ENCODE results near the gene TCF4.
A peak's percentile ranks its signal among the peaks of the same experiment; 100 is the strongest.

Gene TCF4

DNA sequence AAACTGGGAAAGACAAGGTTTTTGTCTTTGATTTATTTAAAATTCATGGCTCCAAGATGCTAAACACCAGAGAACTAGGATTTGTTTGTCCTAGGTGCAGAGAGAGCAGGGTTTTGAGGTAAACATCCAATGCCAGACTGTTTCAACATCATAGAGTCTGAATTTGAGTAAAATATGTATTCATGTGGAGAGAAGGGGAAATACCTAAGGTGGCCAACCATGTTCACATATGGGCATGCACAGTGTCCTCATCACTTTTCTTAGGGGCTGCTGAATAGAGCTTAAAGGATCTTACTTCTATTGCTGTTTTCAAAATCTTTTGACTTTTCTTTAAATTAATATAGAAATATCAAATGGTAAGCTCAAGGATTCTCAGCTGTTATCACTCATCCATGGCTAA is 341.7 kb downstream of the TCF4 start:
- no peak for DNase-seq

DNA sequence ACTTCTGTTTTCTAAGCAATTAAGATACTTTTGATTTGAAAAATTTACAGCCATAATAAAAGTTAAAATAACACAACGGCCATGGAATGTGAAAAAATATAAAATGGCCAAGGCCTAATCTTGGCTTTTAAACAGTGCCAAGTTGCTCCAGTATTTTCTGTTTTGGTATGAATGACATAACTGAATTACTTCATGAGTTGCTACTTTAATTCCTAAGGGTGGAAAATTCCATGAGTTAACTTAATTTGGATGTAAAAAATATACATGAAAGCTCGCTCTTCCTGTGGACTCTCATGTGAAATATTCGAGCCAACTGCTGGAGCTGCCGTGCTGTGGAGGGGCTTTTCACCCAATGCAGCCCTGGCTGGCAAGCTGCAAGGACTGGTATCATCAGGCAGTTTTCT is 342.8 kb downstream of the TCF4 start:
- no peak for DNase-seq

DNA sequence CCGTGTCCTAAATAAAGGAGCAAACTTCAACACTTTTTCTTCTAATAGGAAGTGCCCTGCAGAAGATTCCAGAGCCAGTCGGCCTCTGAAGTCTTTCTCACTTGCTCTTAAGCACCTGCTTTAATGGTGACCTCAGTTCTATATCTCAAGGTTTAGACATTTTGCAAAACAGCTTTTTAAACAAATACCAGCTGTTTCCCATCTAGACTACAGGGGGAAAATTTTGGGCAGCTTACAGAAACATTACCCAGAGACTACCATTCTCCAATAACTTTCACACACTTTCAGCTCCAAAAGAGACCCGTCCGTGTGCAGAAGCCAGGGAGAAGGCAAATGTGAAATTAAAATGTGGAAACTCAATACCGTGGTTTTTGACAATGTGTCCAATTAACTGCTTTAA is 343.4 kb downstream of the TCF4 start:
- no peak for DNase-seq

DNA sequence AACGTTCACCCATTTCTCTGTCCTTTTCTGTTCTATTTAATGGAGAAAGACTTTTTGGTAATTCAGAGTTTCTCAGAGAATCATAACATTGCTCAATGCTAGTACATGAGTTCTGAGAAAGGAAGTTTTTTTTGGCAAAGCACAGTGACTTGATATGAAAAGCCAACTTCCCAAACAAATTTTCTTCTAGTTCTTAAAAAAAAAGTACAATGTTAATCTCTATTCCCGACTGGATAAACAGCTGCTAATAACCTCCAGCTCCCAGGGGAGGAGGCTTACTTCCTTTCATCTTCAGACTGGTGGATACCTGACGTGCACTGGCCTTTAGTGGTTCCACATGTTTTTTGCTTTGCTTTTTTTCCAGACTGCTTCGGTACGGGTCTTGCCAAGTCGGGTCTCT is 344.1 kb downstream of the TCF4 start:
- DNase-seq = no peak

DNA sequence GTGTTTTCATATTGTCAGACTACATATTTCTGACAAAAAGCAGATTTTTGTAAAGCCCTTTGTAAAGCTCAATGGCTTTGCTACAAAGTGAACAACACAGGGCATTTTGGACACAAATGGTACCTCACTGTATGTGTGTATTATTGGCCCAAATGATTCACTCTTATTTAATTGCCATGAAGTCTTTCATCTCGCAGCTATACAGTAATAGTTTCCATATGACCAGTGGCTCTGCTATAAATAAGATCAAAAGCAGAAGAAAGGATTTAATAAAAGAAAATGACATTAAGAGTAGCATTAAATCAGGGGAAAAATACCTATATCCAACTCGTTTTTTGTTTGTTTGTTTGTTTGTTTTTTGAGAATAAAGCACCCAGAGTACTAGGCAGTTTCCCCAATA is 344.7 kb downstream of the TCF4 start:
- DNase-seq = no peak

DNA sequence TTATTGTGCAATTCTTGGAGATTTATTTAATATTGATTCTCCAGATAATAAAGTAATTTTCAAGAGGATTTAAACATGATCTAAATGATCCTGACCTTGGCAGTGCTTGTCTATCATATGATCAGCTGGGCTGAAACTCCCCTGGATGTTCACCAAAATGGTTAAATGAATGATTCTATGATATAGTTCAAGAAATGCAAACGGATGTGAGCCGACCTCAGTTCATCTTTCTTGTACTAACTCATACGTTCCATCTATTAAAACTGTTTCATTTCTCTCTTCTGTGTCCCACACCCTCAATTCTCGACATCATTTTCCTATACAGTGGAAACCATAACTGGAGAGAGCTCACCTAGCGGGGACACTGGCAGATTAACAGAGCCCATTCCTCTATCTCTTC is 347.0 kb downstream of the TCF4 start:
- DNase-seq = no peak

DNA sequence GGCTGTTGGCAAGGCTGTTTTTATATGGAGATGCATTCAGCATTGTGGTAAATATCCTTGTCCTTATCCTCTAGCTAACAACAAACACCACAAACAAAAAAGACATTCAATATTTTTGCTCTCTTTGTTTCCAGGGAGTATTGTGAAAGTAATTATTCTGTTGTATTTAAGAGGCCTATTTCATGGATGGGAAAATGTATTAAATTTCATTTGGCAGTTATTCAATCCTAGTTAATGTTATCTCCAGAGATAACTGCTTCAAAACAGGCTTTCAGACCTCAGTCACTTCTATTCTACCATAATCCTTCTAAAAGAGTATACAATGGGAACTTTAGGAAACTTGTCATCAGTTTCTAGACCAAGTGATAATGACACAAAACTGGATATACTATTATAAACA is 348.3 kb downstream of the TCF4 start:
- no peak for DNase-seq

DNA sequence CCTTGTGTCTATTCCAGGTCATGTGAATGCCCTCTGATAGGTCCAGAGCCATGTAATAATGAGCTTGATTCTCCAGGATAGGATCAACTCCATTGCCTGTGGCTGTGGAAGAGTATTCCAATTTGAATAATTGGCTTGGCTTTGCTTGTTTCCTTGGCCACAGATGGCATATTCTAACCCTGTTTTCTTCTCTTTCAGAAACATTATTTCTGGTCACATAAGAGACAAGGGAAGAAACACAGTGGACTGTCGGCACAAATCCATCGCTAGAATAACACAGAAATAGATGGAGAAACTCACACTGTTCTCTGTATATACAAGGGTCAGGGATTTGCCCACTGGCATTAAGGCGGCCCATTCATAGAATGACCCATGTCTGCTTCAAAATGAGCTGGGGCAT is 350.3 kb downstream of the TCF4 start:
- no peak for DNase-seq

DNA sequence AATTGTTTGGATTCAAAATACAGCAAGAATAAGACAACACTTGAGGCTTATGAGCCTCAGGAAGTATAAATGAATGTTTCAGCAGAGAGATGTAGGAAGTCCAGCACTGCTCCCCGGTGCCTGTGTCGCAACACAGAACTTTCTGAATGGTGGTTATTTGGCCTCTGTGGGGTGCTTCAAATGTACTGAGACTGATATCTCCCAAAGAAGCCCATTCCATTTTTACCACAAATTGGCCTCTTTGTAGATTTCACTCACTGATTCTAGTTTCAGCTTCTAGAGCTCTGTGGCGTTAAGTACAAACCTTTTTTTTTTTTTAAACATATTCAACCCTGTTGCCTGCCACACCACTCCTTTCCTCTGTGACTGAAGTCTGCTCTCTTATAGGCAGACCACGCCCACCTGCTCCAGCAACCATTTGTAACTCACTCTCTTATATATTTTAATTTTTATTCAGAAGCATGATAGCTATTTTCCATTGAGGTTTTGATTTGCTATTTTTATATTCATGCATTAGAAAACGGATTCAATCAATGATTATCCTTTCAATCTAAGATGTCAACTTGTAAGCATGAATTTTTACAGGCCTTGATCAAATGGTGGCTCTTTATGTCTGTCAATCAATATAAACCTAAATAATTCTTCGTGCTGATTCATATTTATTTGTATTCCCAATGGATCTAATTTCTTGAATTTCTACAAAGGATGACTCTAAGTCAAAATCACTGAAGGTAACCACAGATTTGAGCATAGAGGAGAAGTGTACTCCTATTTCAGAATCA is 351.7 kb downstream of the TCF4 start:
- DNase-seq = no peak

DNA sequence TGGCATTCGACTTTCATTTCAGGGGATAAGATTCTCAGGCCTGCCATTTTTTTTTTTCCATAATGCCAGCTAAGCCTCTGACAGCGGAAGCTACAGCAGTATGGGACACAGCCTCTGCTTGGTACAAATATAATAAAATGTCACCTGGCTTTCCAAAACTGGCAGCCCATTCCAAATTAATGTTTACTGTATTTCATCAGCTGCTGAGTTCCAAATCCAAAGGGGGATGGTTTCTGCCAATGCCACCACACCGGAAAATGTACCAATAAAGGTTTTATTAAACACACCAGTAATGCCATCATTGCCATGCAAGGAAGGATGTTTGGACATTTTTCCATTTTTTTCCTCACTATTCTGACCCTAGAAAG is 352.9 kb downstream of the TCF4 start:
- DNase-seq = no peak

DNA sequence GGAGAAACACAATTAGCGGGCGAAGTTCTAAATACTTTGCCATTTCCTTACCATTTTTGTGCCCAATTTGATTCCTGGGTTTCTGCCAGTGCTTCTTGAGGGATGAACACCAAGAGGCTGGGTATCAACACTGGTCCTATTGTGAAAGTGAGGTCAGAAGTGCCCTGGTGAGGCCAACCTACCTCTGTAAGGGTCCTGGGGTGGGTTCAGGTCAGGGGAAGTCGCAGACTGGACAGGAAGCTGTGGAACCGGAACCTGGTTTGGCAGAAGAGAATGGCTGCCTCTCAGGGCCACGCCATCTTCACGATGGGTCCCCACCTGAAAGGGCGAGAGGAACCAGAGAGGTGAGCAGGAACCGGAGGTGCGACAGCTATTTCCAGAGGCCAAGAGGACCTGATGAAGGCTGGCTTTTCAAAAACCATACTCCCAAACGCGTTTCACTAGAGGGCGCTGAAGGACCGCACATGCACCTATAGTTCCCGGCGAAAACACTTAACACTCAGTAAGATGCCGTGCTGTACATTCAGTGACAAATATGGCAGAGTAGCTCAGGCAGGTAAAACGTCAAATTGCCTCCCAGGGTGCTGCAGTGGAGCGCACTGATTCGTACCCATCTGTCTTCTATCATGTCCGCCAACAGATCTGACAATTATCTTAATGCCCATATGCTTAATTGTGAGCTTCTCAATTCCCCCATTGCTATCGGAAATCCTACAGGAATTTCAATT is 353.5 kb downstream of the TCF4 start:
- DNase-seq = peak; percentile 58

DNA sequence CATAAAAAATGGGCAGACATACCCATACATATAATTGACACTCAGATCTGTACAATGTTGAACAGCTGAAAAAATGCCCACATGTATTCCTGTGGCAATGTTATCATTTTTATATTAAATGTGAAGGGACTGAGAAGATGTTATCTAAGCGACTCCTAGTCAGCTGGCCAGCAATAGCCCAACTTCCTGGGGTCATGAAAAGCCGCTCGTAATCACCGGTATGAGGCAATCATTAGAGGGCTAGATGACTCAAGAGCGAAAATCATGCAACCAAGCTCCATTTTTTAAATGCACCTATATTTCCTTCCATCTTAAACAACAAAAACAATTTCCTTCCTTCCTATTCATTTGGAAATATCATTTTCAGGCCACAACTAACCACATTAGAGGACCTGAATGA is 354.1 kb downstream of the TCF4 start:
- no peak for DNase-seq

DNA sequence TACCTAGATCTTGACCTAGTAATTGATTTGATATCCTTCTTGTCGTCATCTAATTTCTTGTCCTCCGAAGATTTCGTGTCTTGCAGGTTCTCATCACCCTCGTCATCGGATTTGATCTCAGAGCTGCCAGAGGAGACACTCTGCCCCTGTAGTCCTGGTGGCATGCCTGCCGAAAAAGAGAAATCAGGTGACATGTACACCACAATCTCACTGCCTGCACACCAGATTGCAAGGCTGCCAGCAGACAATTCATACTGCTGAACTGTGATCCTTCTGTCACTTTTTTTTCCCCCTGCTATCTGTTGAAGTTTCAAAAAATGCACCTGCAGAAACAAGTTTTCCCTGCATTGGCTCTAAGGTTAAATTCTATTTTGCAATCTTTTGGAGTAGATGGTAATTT is 355.5 kb downstream of the TCF4 start:
- no peak for DNase-seq

DNA sequence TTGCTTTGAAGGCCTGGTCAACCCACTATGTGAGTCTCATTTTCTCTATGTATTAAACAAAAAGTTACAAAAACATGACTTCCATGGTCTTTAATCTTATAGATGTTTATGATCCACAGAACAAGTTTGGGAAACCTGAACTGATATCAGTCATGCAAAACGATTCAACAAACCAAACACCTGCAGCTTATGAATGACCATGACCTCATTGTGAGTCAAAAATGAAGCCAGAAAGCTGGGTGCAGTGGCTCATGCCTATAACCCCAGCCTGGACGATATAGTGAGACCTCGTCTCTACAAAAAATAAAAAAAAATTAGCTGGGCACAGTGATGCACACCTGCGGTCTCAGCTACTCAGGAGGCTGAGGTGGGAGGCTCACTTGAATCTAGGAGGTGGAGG is 358.3 kb downstream of the TCF4 start:
- no peak for DNase-seq

DNA sequence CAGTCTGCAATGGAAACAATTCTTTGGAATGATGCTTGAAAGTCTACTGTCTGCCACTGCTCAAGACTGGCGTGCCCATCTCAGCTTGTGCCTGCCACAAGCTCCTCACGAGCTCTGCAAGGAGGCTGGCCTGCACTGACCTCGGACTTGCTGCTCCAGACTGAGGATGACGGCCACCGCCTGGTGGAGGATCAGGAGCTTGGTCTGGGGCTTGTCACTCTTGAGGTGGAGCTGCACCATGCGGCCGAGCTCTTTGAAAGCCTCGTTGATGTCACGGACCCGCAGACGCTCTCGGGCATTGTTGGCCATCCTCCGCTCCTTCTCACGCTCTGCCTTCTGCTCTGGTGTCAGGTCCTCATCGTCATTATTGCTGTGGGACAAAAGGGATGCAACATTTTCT is 359.3 kb downstream of the TCF4 start:
- DNase-seq = no peak

DNA sequence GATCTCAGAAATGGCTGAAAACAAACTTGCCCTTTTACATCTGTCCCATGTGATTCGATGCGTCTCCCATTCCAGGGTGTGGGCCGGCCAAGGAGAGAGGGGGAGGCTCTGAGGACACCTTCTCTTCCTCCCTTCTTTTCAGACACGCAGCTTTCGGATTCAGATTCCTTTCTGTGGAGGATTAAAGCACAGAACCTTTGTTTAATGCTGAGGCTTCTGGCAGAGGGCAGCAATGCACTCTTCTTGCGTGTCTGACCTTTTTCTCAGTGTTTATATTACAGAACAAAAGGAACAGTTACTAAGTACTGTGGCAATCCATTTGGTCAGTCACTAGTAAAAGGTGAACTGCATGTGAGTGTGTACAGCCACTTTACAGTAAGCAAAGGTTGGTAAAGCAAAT is 359.8 kb downstream of the TCF4 start:
- DNase-seq = no peak

DNA sequence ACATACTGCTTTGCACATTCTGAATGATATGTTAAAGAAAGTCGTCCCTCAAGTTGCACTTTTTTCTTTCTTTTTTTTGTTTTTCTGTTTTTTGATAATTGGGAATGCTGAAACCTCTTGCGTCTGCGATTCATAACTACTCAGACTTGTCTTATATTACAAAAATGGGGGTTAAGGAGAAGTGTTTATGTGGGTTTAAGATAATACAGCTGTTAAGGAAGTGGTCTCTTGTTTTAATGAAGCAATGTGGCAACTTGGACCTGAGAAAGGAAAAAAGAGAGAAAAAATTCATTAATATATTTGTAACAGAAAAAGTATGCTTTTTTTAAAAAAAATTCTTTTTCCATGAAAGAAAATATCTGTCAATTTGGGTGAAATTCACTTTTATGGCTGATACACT is 360.2 kb downstream of the TCF4 start:
- DNase-seq = no peak

DNA sequence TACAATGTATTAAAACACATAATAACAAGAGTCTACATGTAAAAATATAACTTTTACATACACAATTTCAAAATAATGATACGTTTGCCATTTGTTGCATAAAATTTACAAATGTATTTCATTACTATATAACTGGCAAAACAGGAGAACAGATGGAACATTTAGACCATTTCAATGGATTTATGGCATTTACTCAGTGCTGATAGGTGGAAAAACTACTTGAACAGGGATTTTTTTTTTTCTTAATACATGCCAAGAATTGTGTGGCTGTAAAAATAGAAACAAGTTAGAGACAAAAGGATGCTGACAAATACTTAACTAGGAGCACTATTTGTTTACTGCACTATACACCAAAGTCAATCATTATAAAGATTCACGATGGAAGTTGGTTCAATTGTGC is 361.9 kb downstream of the TCF4 start:
- DNase-seq = no peak

DNA sequence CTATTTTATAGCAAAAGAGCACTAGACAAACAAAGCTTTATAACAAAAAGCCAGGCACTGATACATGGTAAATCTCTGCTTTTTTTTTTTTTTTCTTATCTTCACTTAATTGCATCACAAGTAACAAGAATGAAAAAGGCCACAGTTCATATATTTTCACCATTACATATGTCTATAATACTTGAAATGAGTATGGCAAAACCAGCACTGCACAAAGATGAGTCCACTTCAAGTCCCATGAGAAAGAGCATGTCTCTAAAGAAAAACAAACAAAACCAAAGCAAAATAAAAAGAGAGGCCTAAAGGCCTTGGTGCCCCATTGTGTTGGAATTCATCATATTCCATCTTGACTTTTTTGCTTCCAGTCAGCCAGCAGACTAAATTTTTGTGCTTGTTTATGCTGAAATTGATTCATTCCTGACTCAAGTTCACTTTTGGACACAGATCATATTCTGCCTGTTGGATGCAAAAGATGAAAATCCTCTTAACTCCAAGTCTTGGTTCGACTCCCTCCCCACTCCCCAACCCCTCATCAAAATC is 363.8 kb downstream of the TCF4 start:
- DNase-seq = no peak

DNA sequence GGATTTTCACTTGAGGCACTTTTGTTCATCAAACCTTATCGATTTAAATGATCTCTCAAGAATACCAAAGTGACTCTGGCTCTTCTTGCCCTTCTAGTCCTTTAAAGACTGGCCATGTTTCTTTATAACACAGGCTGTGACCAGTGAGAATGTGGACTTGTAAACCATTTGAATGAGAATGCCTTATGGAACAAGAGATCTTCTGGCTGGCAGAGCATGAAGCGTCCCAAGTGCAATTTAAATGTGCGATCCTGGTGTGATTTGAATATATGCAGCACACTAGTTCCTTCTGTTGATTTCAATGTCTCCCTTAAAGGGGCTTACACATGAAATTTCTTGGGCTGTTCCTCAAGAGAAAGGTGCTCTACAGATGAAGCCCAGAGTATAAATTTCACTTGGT is 366.4 kb downstream of the TCF4 start:
- no peak for DNase-seq

DNA sequence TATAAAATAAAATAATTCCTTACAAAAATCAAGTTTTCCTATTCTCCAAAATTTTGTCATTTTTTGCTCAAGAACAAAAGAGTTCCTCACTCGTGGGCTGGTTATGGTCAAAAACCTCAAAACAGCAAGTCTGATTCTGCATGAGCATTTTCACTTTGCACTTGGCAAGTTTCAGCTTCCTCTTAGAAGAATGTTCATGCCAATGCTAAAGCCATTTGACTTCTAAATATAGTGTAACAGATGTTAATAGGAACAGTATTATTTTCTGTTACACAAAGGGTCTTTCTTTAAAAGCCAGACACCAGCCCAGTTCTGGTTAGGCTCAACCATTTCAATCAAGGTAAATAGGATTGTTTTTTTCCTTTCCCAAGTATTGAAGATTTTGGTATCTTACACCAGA is 367.5 kb downstream of the TCF4 start:
- no peak for DNase-seq

DNA sequence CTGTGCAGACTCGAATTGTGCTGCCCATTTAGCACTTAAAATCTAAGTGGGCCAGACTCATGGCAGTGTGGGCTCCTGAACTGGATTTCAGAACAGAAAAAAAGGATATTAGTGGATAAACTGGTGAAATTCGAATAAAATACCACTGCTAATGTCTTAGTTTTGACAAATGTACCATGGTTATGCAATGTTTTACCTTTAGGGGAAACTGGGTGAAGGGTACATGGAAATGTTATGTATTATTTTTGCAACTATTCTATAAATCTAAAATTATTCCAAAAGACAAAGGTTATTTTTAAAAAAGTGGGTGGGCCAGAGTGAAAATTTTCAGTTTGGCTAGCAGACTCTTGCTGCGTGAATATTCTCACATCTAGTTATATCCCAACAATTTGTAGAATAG is 368.2 kb downstream of the TCF4 start:
- DNase-seq = no peak

DNA sequence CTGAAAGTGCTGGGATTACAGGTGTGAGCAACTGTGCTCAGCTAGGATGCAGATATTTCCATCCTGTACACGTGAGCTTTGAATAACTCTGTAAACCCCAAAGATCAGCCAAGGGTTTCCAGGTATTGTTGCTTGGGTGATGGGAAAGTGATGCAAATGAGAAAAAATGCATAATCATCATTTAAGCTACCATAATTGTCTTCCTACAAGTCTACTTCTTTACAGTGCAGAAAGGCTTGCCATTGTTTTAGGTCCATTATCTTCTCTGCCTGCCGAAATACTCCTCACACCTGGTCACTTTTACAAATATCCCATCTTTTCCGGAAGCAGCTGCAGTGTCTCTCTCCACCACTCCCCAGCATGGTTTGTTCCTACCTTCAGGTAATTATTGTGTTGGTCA is 368.9 kb downstream of the TCF4 start:
- DNase-seq = no peak

DNA sequence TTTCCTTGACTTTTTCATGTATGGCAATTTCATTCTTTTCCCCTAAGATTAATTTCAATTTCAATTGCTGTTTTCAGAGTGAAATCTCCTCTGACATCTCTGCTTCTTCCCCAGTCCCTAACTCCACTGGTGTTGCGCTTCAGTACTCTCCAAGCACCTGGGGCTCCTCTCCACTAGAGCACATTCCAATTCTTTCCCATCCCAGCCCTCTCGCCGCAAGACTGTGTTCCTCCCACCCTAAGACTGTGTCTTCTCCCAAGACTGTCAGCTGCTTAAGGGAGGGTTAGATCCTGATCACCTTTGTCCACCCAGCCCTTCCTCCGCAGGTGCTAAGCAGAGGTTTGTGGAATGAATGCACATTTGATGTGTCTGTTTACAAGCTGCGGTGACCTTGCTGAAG is 373.0 kb downstream of the TCF4 start:
- no peak for DNase-seq

DNA sequence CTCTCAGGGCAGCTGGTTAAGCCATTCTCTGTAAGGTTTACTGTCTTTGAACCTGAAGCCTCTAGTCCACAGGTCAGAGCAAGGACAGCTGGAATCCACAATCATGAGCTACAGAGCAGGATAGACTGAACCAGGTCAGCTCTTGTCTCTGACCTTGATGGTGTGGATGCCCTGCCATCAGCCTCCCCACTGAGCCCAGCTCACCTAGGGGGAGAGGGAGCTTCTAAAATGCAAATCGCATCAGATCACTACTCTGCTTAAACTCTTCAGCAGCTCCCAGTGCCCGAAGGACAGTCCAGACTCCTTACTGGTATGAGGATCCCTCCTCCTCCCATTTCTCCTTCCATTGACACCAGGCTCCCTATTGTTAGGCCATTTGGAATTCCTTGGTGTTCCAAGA is 373.5 kb downstream of the TCF4 start:
- DNase-seq = no peak

Measured in stimulated activated CD4-positive, alpha-beta T cell treated with anti-CD3 and anti-CD28 coated beads, Interleukin-1b, Interleukin-23, amount 100 ng/mL, for 48 hours (primary cell).